Activated T-helper 1 cell treated with anti-CD3 and anti-CD28 coated beads, Interleukin-2, amount 50 U/mL, for 16 hours (primary cell): ENCODE measurements around the gene HIPK2.
"Not testable (repeated sequence)": the region's sequence is repeated elsewhere in the genome, so short reads cannot be mapped to it uniquely, and the experiment has no call there.

ENCODE experiments used
- DNase-seq, 2 donors: peaks; one replicate each; pipeline ENCODE4 v3.0.0-alpha.2; 2020; ENCODE audit warnings: low read depth in 1 of 2, low spot score in 1 of 2

Gene HIPK2

DNA sequence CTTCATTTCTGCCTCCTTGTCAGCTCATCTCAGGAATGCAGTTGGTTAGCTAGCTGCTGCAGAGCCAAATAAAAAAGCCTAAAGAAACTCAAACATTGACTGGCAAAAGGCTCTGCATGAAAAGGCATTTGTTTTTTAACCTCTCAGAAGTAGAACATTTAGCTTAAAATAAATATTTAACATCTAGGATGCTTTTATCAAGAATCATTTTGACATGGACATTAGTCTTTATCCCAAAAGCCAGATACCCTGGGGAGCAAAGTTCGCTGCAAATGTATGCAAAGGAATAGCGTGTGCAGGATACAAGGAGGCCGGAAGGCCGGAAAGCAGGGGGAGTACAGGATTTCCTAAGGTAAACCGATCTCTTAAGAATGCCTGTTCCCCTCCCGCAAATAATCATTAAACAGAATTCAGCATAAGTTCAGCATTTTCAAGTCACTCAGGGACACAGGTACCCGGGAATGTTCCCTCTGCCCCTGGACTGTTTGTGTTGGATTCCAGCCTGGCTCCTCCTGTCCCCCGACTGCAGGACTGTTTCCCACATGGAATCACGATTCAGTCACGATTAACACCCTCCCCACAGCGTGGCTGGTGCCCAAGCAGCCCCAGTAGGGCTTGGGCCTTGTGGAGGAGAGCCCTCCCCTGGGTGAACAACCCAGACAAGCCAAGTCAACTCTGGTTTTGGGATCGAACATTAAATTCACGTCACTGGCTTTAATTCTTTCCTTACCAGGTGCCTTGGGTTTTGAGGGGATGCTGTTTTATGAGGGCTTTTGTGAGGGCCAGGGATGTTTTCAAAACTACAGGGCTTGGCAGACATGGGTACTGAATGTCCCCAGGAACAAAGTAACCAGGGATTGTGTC is 97.8 kb downstream of the HIPK2 start:
- no peak for DNase-seq

DNA sequence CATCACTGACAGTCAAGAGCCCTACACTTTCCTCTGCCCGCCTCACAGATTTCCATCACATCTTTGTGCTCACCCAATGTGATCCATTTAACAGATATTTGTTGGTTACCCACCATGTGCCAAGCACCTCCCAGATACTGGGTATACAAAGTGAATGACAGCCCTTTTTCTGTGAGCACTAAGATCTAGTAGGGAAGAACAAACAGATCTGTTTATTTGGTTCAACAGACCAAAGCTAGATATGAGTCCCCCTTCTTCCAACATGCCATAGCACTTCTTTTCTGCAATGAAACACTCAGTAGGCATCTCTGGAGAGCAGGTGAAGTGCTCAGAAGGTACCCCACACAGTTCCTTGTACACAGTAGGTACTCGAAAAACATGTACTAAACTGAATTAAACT is 101.4 kb downstream of the HIPK2 start:
- no peak for DNase-seq

DNA sequence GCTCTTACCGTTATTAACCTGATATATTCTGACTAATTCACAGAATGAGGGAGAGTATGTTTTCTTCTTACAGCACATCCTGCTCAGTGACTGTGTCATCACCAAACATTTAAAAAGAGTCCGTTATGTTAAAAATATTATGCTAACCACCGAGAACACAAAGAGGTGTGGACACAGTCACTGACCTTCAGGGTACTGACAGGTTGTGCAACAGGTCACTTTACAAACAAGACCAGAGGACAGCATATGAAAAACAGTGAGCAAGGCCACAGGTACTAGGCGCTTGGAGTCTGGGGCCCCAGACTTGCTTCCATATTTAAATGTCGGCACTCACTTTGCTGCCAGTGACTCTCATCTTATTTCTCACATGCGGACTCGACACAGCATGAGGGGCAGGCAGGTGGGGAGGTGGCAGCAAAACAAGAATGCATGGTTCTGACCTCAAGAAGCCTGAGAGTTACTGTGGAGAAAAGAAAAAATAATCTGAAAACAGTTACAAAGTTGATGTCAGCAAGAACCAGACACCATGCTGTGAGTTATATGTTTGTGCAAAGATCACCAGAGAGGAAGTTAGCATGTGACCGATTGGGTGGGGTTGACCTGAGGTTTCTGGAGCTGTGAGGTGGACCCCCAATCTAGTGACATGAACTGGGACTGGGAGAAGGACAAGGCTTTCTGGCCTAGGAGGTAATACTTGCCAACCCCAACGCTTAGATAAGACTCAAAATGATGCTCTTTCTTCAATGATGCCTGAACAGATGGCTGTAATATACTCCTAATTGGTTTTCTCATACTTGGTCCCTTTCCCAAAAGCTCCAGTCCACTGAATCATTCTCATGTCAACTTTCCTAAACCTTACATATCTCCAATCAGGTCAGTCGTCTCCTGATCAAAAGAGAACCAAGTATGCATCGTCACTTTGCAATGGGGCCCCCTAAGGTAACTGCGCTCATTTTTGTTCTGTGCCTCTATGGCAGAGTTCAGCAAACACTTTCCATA is 102.4 kb downstream of the HIPK2 start:
- no peak for DNase-seq

DNA sequence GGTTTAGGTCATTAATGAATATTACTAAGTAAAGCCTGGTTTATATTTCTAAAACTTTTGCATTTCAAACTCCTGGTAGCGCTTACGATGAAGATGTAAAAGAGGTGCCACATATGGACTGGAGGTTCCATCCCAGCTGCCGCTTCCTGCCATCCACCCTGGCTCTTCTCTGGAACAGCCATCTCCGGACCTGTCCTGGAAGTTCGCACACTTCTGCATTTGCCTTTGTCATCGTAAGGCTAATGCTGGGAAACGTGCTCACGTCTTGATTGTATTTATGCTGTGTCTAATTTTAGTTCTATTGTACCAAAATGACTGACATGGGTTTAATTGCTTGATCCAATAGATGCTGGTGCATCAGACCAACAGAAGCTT is 103.1 kb downstream of the HIPK2 start:
- DNase-seq: no peak

DNA sequence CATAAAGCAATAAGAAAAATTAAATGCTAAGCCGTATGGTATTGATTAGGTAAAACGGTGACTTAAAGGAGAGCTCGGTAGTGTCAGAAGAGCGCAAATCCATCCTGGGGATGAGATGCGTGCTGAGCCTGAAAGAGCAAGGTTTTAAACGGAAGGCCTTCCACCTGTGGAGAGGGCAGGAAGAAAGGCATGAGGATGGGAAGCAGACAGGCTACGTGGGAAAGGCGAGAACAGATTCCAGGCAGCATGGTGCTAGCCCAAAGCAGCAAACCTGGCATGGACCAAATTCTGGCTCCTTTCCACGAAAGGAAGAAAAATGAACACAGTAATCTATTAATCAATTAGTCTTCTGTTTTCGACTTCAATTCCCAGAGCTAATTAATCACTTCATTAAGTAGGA is 103.5 kb downstream of the HIPK2 start:
- no peak for DNase-seq

DNA sequence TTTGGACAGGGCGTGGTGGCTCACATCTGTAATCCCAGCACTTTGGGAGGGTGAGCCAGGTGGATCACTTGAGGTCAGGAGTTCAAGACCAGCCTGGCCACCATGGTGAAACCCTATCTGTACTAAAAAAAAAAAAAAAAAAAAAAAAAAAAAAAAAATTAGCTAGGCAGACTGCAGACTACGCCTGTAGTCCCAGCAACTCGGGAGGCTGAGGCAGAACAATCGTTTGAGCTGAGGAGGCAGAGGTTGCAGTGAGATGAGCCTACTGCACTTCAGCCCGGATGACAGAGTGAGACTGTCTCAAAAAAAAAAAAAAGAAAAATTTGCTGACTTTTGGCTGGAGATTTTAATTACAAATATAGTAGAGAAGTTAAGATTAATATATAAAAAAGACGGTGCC is 104.0 kb downstream of the HIPK2 start:
- no peak for DNase-seq

DNA sequence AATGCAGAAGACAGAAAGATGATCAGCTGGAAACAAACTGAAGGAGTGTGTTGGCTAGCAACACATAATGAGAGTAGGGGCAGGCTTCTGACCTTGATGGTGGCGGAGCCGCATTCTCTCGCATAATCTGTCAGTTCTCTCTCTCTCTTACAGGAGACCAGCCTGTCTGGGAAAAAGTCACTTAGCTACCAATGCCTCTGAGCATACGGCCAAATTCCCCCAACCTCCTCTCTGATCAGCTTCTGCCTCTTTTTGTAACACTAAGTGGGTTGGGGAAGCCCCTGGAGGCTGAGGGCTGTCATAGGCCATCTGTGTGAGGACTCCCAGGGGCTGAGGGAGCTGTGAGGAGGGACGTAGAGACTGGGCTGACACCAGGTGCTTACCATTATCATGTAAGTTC is 104.6 kb downstream of the HIPK2 start:
- no peak for DNase-seq

DNA sequence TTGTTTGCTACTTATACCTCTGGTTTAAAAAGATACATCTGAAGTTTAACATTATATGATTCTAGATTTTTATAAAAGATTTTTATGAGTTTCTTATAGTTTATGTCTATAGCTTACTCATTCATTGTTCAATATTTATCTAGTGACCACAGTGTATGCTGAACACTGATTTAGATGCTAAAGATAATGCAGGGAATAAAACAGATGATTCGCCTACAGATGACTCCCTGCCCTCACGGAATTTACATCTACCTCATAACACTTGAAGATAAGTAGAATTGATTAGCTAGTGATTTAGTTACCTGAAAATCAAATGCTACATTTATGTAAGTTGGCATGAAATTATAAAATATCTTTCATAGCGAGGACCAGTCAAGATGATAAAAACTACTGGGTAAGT is 105.8 kb downstream of the HIPK2 start:
- no peak for DNase-seq

DNA sequence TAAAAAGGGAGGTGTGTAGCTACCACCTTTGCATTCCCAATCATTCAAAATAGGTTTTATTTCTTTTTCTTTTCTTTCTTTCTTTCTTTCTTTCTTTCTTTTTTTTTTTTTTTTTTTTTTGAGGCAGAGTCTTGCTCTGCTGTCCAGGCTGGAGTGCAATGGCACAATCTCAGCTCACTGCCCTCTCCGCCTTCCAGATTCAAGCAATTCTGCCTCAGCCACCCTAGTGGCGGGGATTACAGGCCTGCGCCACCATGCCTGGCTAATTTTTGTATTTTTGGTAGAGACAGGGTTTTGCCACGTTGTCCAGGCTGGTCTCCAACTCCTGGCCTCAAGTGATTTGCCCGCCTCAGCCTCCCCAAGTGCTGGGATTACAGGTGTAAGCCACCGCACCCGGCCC is 107.1 kb downstream of the HIPK2 start:
- DNase-seq: not testable (repeated sequence)

DNA sequence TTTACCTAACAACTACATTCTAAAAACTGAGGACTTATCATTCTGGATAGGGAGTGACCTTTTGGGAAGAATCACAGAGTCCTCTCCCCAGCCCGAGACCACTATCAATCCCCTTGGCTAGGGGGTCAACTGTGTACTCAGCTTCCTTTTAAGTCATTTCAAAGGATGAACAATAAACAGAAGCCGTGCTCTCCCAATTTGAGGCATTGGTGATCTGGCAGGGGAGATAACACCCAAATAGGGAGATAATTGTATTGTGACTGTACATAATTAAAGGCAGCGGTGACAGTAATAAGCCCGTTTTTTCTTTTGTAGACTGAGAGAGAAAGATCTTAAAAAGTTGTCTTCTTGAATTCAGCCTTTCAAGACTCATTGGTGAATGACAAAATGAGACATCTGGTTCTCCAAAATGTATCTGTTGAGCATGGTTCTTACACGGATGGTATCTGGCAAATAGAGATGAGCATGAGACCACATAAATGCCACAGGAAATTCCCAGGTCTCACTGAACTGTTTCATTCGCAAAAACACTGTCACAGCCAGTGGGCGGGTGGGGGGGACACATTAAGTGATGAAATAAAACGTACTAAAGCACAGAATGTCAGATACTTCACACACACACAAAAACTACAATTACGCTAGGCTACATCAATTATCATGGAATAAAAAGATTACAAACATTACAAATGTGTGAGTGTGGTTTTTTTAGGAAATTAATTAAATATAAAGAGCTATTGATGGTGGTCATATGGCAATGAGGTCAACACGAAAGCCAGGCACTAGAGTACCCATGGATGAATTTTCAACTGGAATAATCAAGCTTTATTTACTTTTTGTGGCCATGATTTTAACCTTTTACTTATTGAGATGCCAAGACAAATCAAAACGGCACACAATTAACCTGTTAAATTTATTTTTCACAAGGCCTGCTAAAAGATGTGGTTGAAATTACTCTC is 108.4 kb downstream of the HIPK2 start:
- DNase-seq: no peak

DNA sequence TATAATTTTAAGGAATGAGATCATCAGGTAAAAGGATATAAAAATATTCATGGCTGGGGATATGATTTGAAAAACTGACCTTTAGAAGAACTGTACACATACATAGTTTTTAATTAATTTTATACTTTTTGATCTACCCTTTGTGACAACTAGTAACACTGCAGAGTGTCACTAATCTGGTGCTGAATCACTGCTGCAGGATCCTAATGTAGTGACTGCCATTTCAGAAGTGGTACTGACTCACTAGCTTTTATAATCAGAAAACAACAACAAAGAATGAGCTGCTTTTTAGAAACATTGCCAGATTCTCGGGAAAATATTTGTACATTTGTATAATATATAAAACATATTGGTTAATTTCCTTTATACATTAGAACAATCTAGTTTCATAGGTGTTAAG is 110.4 kb downstream of the HIPK2 start:
- no peak for DNase-seq

DNA sequence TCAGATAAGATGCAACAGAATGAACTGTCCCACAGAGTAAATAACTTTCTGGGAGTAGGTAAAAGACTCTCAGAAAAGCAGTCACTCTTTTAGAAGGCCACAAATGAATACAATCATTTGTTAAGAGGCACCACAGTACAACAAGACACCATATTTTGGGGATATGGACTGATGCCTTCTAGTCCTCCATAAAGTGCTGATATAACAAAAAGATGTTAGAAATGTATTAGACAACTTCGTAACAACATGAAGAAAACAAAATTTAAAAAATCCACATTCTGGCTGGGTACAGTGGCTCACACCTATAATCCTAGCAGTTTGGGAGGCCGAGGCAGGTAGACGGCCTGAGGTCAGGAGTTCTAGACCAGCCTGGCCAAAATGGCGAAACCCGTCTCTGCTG is 111.3 kb downstream of the HIPK2 start:
- no peak for DNase-seq

DNA sequence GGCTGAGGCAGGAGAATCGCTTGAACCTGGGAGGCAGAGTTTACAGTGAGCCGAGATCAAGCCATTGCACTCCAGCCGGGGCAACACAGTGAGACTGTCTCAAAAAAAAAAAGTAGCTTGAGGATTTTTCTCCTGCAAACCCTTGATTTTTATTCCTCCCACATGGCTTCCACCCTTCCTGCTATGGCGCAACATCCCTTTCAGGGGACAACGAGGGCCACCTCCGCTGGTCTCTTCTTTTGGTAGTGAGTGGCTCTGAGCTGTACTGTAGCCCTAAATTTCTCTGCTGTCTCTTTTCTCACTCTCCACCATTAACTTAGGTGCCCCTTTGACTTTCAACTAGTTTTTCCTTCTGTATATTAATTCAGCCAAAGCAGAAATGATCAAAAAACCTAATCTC is 113.4 kb downstream of the HIPK2 start:
- no peak for DNase-seq

DNA sequence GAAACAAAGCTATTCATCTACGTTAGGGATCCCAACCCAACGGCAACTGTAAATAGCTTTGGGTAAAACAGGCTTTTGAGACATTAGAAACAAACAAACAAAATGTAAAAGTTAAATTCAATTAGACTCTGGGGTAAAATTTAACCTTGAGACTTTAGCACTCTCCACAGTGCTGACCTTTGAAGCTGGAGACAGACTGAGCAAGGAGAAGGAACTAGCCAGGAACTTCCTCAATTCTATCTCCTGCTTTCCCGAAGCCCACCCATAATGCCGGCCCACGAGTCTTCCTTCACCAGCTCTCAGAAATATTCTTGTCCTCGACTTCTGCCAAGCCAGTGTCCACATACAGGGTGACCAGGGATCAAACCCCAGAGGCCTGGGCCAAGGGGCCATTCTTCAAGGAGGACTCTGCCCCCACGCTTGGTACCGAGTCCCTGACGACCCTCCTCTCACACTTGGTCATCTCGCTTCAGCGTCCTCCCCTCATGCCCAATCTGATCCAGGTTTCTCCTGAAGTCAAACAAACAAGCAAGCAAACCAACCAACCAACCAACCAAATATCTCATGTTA is 114.1 kb downstream of the HIPK2 start:
- DNase-seq: no peak

DNA sequence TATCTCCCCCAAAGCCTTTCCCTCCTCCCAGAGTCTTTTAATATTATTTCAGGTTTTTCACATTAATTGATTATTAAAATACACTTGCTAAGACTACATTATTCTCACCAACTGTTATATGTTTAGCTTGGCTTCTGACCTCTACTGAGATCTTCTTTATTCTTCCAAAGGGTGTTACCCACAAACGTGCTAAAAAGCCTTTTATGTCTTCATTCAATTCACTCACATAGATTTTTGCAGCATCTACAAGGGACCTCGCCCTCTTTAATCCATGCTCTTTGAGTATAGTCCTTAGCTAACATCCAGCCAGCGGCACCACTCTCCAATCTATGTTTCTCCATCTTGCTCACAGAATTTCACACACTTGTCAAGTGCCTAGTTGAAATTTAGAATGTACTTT is 115.9 kb downstream of the HIPK2 start:
- no peak for DNase-seq

DNA sequence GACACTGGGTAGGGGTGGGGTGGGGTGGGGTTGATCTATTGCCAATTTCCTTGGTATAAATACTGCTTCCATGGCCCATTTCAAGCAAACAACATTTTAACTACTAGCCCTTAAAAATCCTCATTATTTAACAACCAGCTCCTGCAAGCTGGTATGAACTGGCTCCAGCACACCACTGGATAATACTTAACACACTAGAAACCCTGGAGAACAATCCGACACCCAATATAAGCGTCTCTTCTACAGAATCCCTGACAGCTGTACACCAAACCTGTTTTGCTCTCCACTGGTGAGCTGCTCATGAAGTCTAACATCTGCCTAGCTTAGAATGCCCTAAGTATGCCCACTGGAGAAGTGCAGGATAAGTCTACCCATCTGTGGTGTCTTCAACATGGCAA is 116.8 kb downstream of the HIPK2 start:
- no peak for DNase-seq

DNA sequence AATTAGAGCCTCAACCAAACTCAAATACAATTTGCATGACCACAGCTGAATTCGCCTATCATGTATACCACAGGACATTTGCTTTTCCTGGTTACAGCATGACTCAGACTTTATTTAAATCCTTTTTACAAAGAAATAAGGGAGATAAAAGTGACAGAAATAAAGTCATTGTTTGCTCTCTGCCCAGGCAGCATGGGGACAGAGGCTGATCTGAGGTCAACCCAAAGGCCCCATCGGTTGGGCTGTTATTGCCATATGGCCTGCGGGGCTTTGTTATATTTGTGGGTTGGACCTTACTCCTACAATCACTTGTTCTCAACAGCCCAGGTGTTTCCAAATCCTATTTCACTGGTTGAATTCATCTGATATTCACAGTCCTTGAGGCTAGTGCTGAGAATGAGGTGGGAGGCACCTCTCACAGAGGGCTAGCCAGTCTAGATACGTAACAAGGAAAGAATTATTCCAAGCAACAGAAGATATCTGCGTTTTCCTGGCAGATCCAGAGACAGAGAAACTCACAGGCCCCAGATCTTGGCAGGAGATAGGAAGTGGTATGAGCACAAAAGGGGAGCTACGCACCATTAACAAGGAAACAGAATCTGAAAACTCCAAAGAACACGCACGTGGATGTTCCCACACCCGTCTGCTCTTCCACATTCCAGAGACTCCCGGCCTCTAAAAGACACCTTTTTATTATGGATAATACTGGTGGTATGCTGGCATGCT is 117.3 kb downstream of the HIPK2 start:
- no peak for DNase-seq

DNA sequence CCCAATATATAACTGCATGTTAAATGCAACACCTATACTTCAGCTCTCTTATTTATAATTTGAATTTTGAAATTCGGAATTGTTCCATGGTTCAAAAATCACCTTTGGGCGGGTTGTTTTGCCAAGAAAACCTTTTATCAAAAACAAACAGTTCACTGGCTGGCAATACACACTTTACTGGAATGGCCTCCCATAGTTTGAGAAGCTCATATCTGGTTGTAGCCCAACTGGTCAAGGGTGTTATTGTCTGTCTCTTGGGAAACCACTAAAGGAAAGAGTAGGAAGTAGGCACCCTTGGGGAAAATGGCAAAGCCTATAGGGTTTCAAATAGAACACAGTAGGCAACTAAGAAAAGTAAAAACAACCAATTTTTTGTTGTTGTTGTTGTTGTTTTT is 117.9 kb downstream of the HIPK2 start:
- DNase-seq: no peak

DNA sequence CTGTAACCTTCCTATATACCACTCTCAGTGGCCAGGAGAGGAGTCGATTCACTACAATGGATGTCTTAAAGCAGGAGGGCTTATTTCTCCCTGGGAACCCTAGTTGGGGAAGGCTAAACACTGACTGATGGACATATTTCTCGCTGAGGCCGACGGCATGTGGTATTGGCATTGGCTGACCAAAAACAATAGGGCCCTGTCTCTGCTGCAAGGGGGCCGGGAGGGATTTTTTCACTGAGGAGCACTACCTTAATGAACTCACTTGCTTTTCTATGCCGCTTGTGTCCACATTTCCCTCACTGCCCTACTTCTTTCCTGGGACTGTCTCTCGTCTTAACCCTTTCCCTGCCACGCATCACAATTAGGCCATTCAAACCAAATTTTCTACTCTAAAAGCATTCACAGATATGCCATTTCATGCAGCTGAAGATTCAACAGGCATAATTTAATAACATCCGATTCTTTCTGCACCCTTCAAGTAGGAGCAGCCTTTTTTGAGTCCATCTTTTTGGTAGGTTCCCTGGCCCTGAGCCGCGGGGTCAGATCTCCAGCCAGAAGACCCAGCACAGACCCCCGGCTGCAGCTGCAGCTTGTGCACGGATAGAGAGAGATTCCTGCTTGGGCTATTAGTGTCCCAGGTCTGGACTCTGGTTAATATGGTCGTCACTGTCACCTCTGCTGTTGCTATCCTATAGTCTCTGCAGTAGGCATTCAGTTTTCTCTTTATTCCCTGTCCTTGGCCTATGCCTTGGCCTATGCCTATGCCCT is 118.7 kb downstream of the HIPK2 start:
- DNase-seq: no peak
